K562 treated with DMSO at 1 percent for 48 hours (cell line): ENCODE data around the gene PLAC8L1. TPM values are rescaled to one million over a fixed set of nuclear protein-coding genes. Genes with fewer than 3 reads are reported as not detected.

Source experiments
- total RNA-seq: library from RNA; unstranded; fragments of 300-600 nt; gene quantifications from 2 replicates; pipeline ENCODE4 v1.2.3, GENCODE V29; 2022; ENCODE audit warnings: low replicate concordance; ENCODE audit errors: extremely low read depth

The PLAC8L1 gene
- not detected in 2 replicates for total RNA-seq

GRCh38 chr5:146105477-146105876 lies at the start of gene PLAC8L1:
TSS of gene PLAC8L1 (minus strand) at chr5:146105577. CDS start at chr5:146104311, 1,266 bp downstream.

Other genes with a start within 250 kb of the PLAC8L1 start
- not detected in 2 replicates for gene GRXCR2, start 232.6 kb downstream of the PLAC8L1 start, total RNA-seq
- gene SH3RF2, start 169.0 kb downstream of the PLAC8L1 start, total RNA-seq: not detected in 2 replicates
- 335 TPM in 1 of 2 replicates, not detected in the other for gene LARS1, start 77.1 kb upstream of the PLAC8L1 start, total RNA-seq
- not detected in 2 replicates for gene RBM27, start 98.0 kb upstream of the PLAC8L1 start, total RNA-seq
- not detected in 2 replicates for gene POU4F3, start 233.3 kb upstream of the PLAC8L1 start, total RNA-seq